B cell (primary cell): ENCODE results near the gene GUSB. TPM values are rescaled to one million over a fixed set of nuclear protein-coding genes. Genes with fewer than 3 reads are reported as not detected.

Experiments
- ATAC-seq: fragments of 200-7000 bp; cut with Tn5 transposase; one replicate; pipeline ENCODE4 v1.10.0; 2021; ENCODE audit warnings: low read depth, mild to moderate bottlenecking, moderate number of reproducible peaks, moderate library complexity
- CTCF ChIA-PET: fragments of 350-600 bp; sonication (Branson Sonifier 250); formaldehyde crosslinking; loops from one replicate; lab custom pipeline; 2021; ENCODE audit warnings: antibody characterized with exemption, inconsistent platforms; lab: Charles Lee
- POLR2A ChIA-PET: fragments of 350-600 bp; sonication (Branson Sonifier 250); formaldehyde crosslinking; loops from one replicate; lab custom pipeline; 2021; ENCODE audit warnings: antibody characterized with exemption; lab: Charles Lee
- DNase-seq: peaks from one replicate; pipeline ENCODE4 v3.0.0; 2013
- H2AFZ ChIP-seq: 2 replicates; pipeline ENCODE4 v1.6.1; 2012; ENCODE audit warnings: mild to moderate bottlenecking, low read depth, low read length; ENCODE audit not compliant: insufficient read depth, poor library complexity, severe bottlenecking
- H3K27ac ChIP-seq, 2 donors: 1 replicate in 1 of 2; 2 replicates in 1 of 2; pipeline ENCODE4 v1.5.1; 2012 to 2013; ENCODE audit warnings: low read length in 2 of 2, mild to moderate bottlenecking in 2 of 2, moderate library complexity in 1 of 2
- H3K27me3 ChIP-seq, 4 experiments: fragments of 200-600 bp in 1 of 4; sonication (generic) in 1 of 4; replicated peaks in 1 of 4; 1 replicate in 2 of 4; 2 replicates in 2 of 4; pipeline versions ENCODE4 v1.6.1 to v1.7.0; 2013 to 2016; ENCODE audit warnings: low read length in 3 of 4, mild to moderate bottlenecking in 2 of 4, mixed read lengths in 1 of 4, moderate library complexity in 1 of 4; ENCODE audit not compliant: insufficient read depth in 4 of 4, control insufficient read depth in 3 of 4; ENCODE audit errors: control extremely low read depth in 1 of 4
- H3K36me3 ChIP-seq, 2 experiments: replicated peaks in 1 of 2; 1 replicate in 1 of 2; 2 replicates in 1 of 2; pipeline versions ENCODE4 v1.6.1 to v1.7.1; 2013; ENCODE audit warnings: low read length in 1 of 2; ENCODE audit not compliant: insufficient read depth in 2 of 2, control insufficient read depth in 1 of 2; ENCODE audit errors: control extremely low read depth in 1 of 2, extremely low read depth in 1 of 2
- H3K4me1 ChIP-seq, 2 donors: fragments of 200-600 bp in 1 of 2; sonication (generic) in 1 of 2; 1 replicate in 1 of 2; 2 replicates in 1 of 2; pipeline versions ENCODE4 v1.5.1 to v1.6.1; 2013 to 2017; ENCODE audit warnings: low read length in 2 of 2; ENCODE audit not compliant: control insufficient read depth in 2 of 2, insufficient read depth in 2 of 2
- H3K4me2 ChIP-seq: replicated peaks from 2 replicates; pipeline ENCODE3; 2012; ENCODE audit warnings: mild to moderate bottlenecking, low read depth, low read length; ENCODE audit not compliant: poor library complexity, severe bottlenecking
- H3K4me3 ChIP-seq, 5 experiments: fragments of 200-600 bp in 1 of 5; sonication (generic) in 1 of 5; 1 replicate in 3 of 5; 2 replicates in 2 of 5; pipeline versions ENCODE4 v1.5.1 to v1.7.0; 2011 to 2016; ENCODE audit warnings: low read length in 4 of 5, mild to moderate bottlenecking in 4 of 5, low read depth in 2 of 5, control low read depth in 1 of 5, moderate library complexity in 1 of 5; ENCODE audit not compliant: insufficient read depth in 1 of 5; ENCODE audit errors: control extremely low read depth in 1 of 5, extremely low read depth in 1 of 5
- H3K79me2 ChIP-seq: fragments of 200-600 bp; sonication (generic); one replicate; pipeline ENCODE4 v1.6.0; 2016; ENCODE audit warnings: low read length; ENCODE audit not compliant: control insufficient read depth, insufficient read depth
- H3K9ac ChIP-seq: fragments of 200-600 bp; sonication (generic); 2 replicates; pipeline ENCODE4 v1.6.1; 2017; ENCODE audit warnings: mild to moderate bottlenecking, low read length, moderate library complexity
- H3K9me3 ChIP-seq, 3 donors: one replicate each; pipeline versions ENCODE4 v1.6.1 to v1.7.1; 2013; ENCODE audit warnings: low read length in 2 of 3; ENCODE audit not compliant: control insufficient read depth in 2 of 3, insufficient read depth in 1 of 3; ENCODE audit errors: control extremely low read depth in 1 of 3
- H4K20me1 ChIP-seq: 2 replicates; pipeline ENCODE4 v1.6.0; 2012; ENCODE audit warnings: mild to moderate bottlenecking, low read length; ENCODE audit not compliant: insufficient read depth, control insufficient read depth, poor library complexity, severe bottlenecking
- H3K27ac Mint-ChIP-seq: one replicate; pipeline ENCODE4 v1.8.0; 2021; ENCODE audit warnings: mixed read lengths
- H3K27me3 Mint-ChIP-seq: one replicate; pipeline ENCODE4 v1.8.0; 2021; ENCODE audit warnings: mixed read lengths
- H3K4me1 Mint-ChIP-seq: one replicate; pipeline ENCODE4 v1.8.0; 2021; ENCODE audit warnings: mixed read lengths
- H3K4me3 Mint-ChIP-seq: one replicate; pipeline ENCODE4 v1.8.0; 2021; ENCODE audit warnings: mixed read lengths
- H3K9me3 Mint-ChIP-seq: one replicate; pipeline ENCODE4 v1.8.0; 2022; ENCODE audit warnings: mixed read lengths; ENCODE audit not compliant: insufficient read depth
- EZH2 ChIP-seq: IDR thresholded peaks from 2 replicates; pipeline ENCODE4 v1.6.1; 2012; ENCODE audit warnings: borderline replicate concordance, low read depth, mild to moderate bottlenecking, moderate library complexity, low read length; ENCODE audit not compliant: insufficient read depth, poor library complexity, severe bottlenecking
- WGBS: methylation state at CpG from one replicate; pipeline ENCODE4 v1.1.5; 2013; ENCODE audit warnings: missing lambda C conversion rate; ENCODE audit not compliant: insufficient coverage; 5-methylcytosine and 5-hydroxymethylcytosine counted together
- intact Hi-C: fragments of 100-400 bp; cut with micrococcal nuclease; formaldehyde crosslinking; loops from one replicate; pipeline ENCODE4 v1.10.0; 2022
- polyA plus RNA-seq: library from polyadenylated mRNA; depleted of rRNA; stranded (reverse); fragments of >200 nt; gene quantifications from 2 replicates; pipeline ENCODE4 v1.2.3, GENCODE V29; 2012
- total RNA-seq, 2 donors: library from RNA; stranded (reverse); fragments of 120-200 nt in 1 of 2; gene quantifications; 1 replicate in 1 of 2; 2 replicates in 1 of 2; pipeline versions ENCODE4 v1.2.3 to v1.2.4, GENCODE V29; 2013 to 2022
- TF ChIP-seq, protein P1 (sequence below): fragments of 200-600 bp; IDR thresholded peaks from one replicate; pipeline ENCODE4 v1.8.0; 2022; ENCODE audit warnings: antibody characterized with exemption, mild to moderate bottlenecking

Gene GUSB
- total and polyA plus RNA-seq, 2 donors (not counting 1 experiment from before 2014, with no cell fraction given): 65.4 to 79.5 TPM

DNA sequence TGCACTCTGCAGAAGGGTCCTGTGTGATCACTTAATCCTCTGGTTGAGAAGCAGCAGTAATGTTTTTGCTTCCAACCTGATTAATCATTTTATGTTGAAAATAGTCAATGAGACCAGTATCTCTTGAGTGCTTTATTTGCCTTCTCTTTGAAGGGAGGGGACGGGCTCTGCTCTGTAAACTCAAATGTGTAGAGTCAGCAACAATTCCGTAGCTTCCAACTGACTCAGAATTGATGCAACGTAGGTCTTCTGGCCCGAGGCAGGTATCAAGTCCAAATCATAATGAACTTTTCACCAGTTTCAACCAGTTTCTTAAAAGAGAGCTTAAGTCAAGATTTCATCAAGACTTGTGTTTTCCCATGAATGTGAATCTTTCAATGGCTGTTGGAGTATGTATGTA, 26.3 kb downstream of the GUSB start:
- ChIA-PET CTCF (no interaction called here), POLR2A (no interaction called here)
- no peak overlapping the region for H3K9ac ChIP-seq
- no peaks in the 10 kb centered on the region for H3K79me2 ChIP-seq
- H3K27me3 ChIP-seq: no peaks in the 10 kb centered on the region
- peaks cover 9 to 24% of the 10 kb centered on the region in 2 experiments for H3K36me3 ChIP-seq
- no peak overlapping the region for H3K27ac Mint-ChIP-seq
- no peaks in the 10 kb centered on the region for H3K27me3 Mint-ChIP-seq
- H3K4me3 ChIP-seq: no peak overlapping the region
- intact Hi-C loops: no loop called here
- no peak overlapping the region for H2AFZ ChIP-seq
- no peaks in the 10 kb centered on the region for H3K4me1 ChIP-seq
- no peak for DNase-seq
- H3K4me2 ChIP-seq: no peak overlapping the region
- 95% methylated on average over 4 of the region's 4 CpGs for WGBS
- H3K9me3 ChIP-seq: no peaks in the 10 kb centered on the region
- no peak for ATAC-seq
- TF ChIP-seq EZH2: no peak
- TF ChIP-seq, protein P1, sequence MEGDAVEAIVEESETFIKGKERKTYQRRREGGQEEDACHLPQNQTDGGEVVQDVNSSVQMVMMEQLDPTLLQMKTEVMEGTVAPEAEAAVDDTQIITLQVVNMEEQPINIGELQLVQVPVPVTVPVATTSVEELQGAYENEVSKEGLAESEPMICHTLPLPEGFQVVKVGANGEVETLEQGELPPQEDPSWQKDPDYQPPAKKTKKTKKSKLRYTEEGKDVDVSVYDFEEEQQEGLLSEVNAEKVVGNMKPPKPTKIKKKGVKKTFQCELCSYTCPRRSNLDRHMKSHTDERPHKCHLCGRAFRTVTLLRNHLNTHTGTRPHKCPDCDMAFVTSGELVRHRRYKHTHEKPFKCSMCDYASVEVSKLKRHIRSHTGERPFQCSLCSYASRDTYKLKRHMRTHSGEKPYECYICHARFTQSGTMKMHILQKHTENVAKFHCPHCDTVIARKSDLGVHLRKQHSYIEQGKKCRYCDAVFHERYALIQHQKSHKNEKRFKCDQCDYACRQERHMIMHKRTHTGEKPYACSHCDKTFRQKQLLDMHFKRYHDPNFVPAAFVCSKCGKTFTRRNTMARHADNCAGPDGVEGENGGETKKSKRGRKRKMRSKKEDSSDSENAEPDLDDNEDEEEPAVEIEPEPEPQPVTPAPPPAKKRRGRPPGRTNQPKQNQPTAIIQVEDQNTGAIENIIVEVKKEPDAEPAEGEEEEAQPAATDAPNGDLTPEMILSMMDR: no peak
- no peaks in the 10 kb centered on the region for H4K20me1 ChIP-seq
- no peak overlapping the region for H3K4me3 Mint-ChIP-seq
- no peak overlapping the region for H3K27ac ChIP-seq
- H3K9me3 Mint-ChIP-seq: no peaks in the 10 kb centered on the region
- H3K4me1 Mint-ChIP-seq: no peaks in the 10 kb centered on the region

DNA sequence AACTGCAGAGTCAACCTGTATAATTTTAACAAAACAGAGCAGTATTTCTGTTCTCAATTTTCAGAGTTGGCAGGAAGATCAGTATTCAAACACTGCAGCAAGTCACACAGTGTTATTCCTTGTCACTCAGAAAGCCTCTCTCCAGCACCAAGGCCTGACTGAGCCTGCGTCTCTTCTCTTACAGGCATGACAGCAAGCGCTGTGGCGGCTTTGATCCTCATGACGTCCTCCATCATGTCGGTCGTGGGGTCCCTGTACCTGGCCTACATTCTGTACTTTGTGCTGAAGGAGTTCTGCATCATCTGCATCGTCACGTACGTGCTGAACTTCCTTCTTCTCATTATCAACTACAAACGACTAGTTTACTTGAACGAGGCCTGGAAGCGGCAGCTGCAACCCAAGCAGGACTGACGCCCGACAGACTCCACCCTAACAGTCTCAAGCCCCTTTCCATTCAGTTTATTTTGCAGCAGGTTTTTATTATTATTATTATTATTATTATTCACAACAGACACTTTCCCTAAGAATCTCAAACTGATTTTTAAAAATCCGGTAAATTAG, 28.0 kb downstream of the GUSB start:
- H3K4me2 ChIP-seq: no peak overlapping the region
- ChIA-PET CTCF (no interaction called here), POLR2A (no interaction called here)
- TF ChIP-seq, protein P1: no peak
- no peak for TF ChIP-seq EZH2
- Mint-ChIP-seq H3K4me3 (no peak overlapping the region), H3K27ac (no peak overlapping the region), H3K27me3 (no peaks in the 10 kb centered on the region), H3K9me3 (no peaks in the 10 kb centered on the region), H3K4me1 (no peaks in the 10 kb centered on the region)
- H4K20me1 ChIP-seq: no peaks in the 10 kb centered on the region
- no peaks in the 10 kb centered on the region for H3K4me1 ChIP-seq
- intact Hi-C loops: no loop called here
- H3K79me2 ChIP-seq: no peaks in the 10 kb centered on the region
- H2AFZ ChIP-seq: no peak overlapping the region
- H3K36me3 ChIP-seq: peaks cover 6 to 14% of the 10 kb centered on the region in 2 experiments
- ATAC-seq: no peak
- no peak overlapping the region for H3K27ac ChIP-seq
- no peaks in the 10 kb centered on the region for H3K27me3 ChIP-seq
- no peaks in the 10 kb centered on the region for H3K9me3 ChIP-seq
- DNase-seq: no peak
- 97% methylated on average over 12 of the region's 15 CpGs for WGBS
- no peak overlapping the region for H3K9ac ChIP-seq
- H3K4me3 ChIP-seq: no peak overlapping the region
